ENCODE results near the gene KRTAP20-4.

Gene KRTAP20-4
- 0 reads per million in 4 donors for total RNA-seq

- no peak for DNase-seq
These were observed at the start of gene KRTAP20-4 for GRCh38 chr21:30620522-30620921. TSS of gene KRTAP20-4 (plus strand) at chr21:30620627.

GRCh38 chr21:30577766-30578165, 42.7 kb upstream of the KRTAP20-4 start:
- DNase-seq = no peak

GRCh38 chr21:30579346-30579745, 41.1 kb upstream of the KRTAP20-4 start:
- DNase-seq = no peak

GRCh38 chr21:30580132-30580531, 40.3 kb upstream of the KRTAP20-4 start:
- DNase-seq = no peak

DNA sequence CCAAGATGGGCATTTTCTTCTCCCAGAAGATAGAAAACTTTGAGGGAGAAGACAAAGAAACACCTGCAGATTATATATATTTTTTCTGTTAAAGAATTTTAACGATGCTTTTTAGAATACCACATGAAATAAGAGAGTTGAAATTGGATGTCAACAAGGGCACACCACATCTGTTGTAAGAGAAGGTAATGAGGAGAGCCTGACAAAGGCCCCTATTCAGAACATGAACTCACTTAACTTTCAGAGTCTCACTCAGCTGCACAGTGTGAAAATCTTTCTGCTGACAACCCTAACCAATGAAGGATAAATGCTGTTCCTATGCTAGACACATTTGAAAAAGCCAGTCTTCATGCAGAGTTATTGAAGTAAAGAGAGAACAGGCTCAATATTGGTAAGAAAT, 37.6 kb upstream of the KRTAP20-4 start:
- no peak for DNase-seq

DNA sequence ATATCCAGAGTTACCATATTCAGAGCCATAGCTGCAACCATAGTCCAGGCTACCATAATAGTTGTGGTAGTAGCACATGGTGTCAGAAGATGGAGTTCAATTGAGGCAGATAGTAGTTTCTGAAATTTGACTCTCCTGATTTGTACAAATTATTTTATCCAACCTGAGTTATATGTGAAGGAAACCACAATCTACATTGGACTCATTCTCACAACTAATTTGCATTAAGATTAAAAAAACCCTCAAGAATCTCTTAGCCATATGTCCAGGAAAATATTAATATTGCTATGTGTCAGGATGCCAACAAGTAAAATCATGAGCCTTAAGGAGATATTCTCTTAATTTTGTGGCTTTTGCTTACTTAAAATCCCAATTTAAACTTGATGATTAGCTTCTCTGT, 30.1 kb upstream of the KRTAP20-4 start, which contains the start of gene KRTAP22-2:
TSS of gene KRTAP22-2 (minus strand) at position 101 of the 400 bp plus-strand sequence.
- no peak for DNase-seq

DNA sequence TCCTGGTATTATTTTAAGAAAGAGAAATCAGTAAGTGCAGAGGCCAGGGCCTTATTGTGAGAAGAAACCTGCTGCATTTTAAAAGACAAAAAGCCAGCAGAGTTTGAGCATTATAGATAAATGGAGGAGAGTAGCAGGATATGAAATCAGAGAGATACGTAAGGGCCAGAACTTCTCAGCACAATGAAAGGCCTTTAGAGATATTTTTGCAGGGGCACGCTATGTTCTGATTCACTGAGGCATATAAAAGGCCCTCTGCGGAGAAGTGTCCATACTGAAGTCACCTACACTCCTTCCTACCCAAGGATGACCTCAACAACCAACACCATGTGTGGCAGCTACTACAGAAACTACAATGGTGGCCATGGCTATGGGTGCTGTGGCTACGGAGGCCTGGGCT, 28.3 kb upstream of the KRTAP20-4 start, which contains the start of gene KRTAP6-3:
TSS of gene KRTAP6-3 (plus strand) at position 301 of the 400 bp plus-strand sequence. CDS start at position 307, 6 bp downstream.
- no peak for DNase-seq

- no peak for DNase-seq
These were observed 21.6 kb upstream of the KRTAP20-4 start, which contains the start of gene KRTAP6-2 for GRCh38 chr21:30598802-30599201. TSS of gene KRTAP6-2 (minus strand) at chr21:30598902. CDS start at chr21:30598874, 28 bp downstream.

GRCh38 chr21:30600787-30601186, 19.6 kb upstream of the KRTAP20-4 start, which contains the start of gene KRTAP22-1:
TSS of gene KRTAP22-1 (plus strand) at chr21:30601087.
- DNase-seq = no peak

- DNase-seq = no peak
These were observed 14.5 kb upstream of the KRTAP20-4 start for GRCh38 chr21:30605968-30606367.

DNA sequence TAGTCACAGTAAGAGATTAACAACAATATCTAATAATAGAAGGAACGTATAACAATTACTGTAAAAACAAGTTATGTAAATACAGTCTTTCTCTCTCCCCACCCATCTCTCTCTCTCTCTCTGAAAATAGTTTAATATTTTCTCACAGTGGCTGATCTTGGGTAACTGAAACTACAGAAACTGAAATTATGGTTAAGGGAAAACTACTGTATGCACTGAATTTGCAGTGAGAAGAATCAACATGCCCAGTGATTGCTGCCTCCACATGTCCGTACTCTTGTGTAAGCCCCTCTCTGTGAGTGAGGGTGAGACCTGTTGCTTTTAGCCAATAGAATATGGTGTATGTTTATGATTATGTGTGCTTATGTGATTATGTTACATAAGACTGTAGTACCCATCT, 8.3 kb upstream of the KRTAP20-4 start:
- DNase-seq = no peak

DNA sequence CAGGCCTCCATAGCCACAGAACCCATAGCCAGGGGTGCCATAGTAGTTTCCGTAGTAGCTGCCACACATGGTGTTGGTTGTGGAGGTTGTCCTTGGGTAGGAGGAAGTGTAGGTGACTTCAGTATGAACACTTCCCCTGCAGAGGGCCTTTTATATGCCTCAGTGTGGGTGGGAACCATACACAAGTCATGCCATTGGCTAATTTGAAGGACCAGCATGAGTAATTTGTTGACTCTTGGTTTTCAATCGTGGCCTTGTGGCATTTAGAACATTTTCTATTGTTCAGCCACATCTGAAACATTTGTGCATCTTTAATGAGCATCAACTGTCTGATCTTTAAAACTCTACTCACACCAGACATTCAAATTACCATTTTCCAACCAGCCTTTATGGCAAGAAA, 6.6 kb upstream of the KRTAP20-4 start, which contains the start of gene KRTAP6-1:
TSS of gene KRTAP6-1 (minus strand) at position 95 of the 400 bp plus-strand sequence. CDS start at position 69, 26 bp downstream.
- no peak for DNase-seq

DNA sequence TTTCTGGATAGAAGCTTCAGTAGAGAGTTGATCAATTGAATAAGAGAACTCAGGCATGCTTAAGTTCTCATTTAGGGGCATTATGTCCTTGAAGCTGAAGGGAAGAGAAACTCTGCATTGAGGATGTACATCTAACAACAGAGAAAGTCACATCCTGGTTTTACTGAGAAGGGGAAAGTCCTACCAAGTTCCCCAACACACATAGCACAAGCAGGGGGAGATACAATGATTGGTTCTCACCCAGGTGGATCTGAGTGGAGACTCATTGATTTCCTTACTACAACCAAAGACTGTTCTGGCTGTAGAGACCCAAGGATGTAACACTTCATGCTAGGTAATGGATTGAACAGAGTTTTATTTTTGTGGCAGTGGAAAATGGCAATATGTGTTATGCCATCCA, 5.2 kb upstream of the KRTAP20-4 start:
- DNase-seq = no peak

DNA sequence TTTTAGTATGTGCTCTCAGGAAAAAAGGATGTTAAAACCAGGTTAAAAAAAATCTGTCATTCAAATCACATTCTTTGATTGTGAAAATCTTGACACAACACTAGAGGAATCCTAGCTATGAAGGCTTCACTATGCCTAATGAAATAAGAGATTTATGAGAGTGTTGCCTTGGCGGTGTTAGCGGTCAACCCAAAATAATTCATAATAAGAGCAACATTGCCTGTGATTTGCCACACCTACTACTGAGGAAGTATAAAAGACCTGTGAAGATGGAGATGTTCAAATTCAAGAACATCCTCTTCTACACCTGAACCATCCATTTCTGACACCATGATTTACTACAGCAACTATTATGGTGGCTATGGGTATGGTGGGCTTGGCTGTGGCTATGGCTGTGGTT, 4.3 kb upstream of the KRTAP20-4 start, which contains the start of gene KRTAP20-1:
TSS of gene KRTAP20-1 (plus strand) at position 301 of the 400 bp plus-strand sequence. CDS start at position 331, 30 bp downstream.
- DNase-seq = no peak

DNA sequence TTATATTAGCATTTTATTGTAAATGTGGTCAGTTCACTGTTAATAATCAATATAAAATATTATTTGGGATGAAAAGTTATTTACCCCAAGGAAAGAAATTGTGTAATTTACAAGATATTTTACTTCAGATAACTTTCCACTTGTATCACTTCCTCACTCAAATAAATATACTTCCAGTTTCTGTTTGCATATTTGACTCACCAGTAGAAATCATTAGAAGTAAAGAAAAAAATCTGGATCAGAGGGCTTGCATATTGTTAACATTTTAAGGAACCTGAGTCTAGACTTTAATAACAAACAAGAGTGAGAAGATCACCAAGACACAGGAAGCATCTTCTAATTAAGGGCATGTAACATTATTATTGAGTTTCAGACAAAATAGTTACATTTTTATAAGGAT, 347 bp upstream of the KRTAP20-4 start:
- no peak for DNase-seq

DNA sequence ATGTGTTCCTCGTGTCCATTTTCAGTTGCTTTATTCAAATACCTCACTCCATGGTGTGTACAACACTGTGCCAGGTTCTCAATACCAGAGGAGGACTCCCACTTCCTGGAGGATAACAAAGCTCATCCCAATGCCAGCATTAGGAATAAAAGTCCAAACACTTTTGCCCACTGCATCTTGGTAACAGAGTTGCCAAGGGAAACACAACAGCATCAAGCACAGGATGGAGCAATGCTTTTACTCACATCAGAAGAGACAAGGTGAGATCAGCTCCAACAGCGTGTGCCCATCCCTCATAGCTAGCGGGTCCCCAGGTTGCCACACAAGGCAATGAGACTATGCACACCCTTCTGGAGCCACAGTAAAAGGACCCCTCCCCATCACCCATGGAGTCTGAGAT, 2.9 kb downstream of the KRTAP20-4 start:
- DNase-seq = no peak

DNA sequence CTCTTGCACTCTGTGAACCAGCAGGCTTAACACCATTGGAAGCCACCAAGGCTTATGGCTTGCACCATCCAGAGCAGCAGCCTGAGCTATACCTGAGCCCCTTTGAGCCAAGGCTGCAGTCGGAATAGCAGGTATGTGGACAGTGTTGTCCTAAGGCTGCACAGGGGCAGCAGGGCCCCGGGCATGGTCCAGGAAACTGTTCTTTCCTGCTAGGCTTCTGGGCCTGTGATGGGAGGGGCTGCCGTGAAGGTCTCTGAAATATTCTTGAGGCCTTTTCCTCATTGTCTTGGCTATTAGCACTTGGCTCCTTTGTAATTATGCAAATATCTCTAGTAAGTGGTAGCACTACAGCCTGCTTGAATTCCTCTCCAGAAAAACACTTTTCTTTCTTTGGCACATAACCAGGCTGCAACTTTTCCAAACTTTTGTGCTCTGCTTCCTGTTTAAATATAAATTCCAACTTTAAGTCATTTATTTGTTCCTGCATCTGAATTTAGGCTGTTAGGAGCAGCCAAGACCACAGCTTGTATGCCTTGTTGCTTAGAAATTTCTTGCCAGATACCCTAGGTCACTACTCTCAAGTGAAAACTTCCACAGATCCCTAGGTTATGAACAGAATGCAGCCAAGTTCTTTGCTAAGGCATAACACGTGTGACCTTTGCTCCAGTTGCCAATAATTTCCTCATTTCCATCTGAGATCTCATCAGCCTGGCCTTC, 5.2 kb downstream of the KRTAP20-4 start:
- no peak for DNase-seq

- no peak for DNase-seq
These were observed 7.7 kb downstream of the KRTAP20-4 start for GRCh38 chr21:30628109-30628508.

GRCh38 chr21:30629200-30629599, 8.8 kb downstream of the KRTAP20-4 start:
- no peak for DNase-seq

- no peak for DNase-seq
These were observed 14.5 kb downstream of the KRTAP20-4 start, which contains the start of gene KRTAP20-2 for GRCh38 chr21:30634906-30635305. TSS of gene KRTAP20-2 (plus strand) at chr21:30635206. CDS start at chr21:30635264, 58 bp downstream.

DNA sequence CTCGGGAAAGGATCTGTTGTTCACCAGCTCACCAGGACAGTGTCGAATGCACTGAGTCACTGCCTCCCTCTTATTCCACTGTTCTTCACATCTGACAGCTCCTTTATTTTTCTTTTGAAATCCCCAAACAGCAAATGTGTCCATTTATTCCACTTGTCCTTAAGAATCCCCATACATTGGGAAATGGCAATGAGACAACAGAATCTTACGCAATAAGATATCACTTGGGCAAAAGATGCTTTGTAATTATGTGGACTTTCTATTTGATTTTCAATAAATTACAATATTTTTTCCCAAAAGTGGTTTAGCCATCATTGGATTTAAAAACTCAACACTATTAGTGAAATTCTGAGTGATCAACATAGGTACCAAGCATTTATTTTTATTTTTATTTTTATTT, 18.3 kb downstream of the KRTAP20-4 start:
- no peak for DNase-seq

GRCh38 chr21:30642564-30642963, 22.1 kb downstream of the KRTAP20-4 start, which contains the start of gene KRTAP20-3:
TSS of gene KRTAP20-3 (plus strand) at chr21:30642864.
- no peak for DNase-seq

- no peak for DNase-seq
These were observed 26.5 kb downstream of the KRTAP20-4 start for GRCh38 chr21:30646904-30647414.

GRCh38 chr21:30652891-30653290, 32.5 kb downstream of the KRTAP20-4 start:
- DNase-seq = no peak

All from T-helper 1 cell (primary cell).